Mesendoderm (in vitro differentiated cells): ENCODE results near the gene ZNF574.

ENCODE experiments used
- DNase-seq: peaks from one replicate; pipeline ENCODE4 v3.0.0; 2013
- H2AK5ac ChIP-seq: 2 replicates; pipeline ENCODE4 v1.6.1; 2013; ENCODE audit warnings: low read length, inconsistent platforms
- H2BK120ac ChIP-seq: 2 replicates; pipeline ENCODE4 v1.6.1; 2013; ENCODE audit warnings: low read depth, mild to moderate bottlenecking, low read length, moderate library complexity, mixed read lengths
- H2BK15ac ChIP-seq: replicated peaks from 2 replicates; pipeline ENCODE4 v1.6.1; 2013; ENCODE audit warnings: low read depth, mild to moderate bottlenecking, moderate library complexity
- H2BK5ac ChIP-seq: 2 replicates; pipeline ENCODE4 v1.6.1; 2013; ENCODE audit warnings: low read length, inconsistent platforms
- H3K18ac ChIP-seq: 2 replicates; pipeline ENCODE4 v1.6.1; 2013; ENCODE audit warnings: mild to moderate bottlenecking, low read length, mixed read lengths
- H3K23ac ChIP-seq: one replicate; pipeline ENCODE4 v1.6.1; 2013; ENCODE audit warnings: low read length
- H3K27ac ChIP-seq: 2 replicates; pipeline ENCODE4 v1.5.1; 2013; ENCODE audit warnings: low read depth, mild to moderate bottlenecking, inconsistent platforms, low read length, moderate library complexity
- H3K27me3 ChIP-seq: 2 replicates; pipeline ENCODE4 v1.6.1; 2013; ENCODE audit warnings: low read length, control low read depth, mild to moderate bottlenecking, inconsistent platforms; ENCODE audit not compliant: insufficient read depth, poor library complexity
- H3K36me3 ChIP-seq: 2 replicates; pipeline ENCODE4 v1.6.1; 2013; ENCODE audit warnings: low read length, inconsistent platforms; ENCODE audit not compliant: control insufficient read depth, insufficient read depth
- H3K4ac ChIP-seq: one replicate; pipeline ENCODE4 v1.6.1; 2013; ENCODE audit warnings: low read depth, mild to moderate bottlenecking, low read length, moderate library complexity
- H3K4me1 ChIP-seq: 2 replicates; pipeline ENCODE4 v1.6.1; 2013; ENCODE audit warnings: low read depth, low read length, inconsistent platforms; ENCODE audit not compliant: control insufficient read depth
- H3K4me2 ChIP-seq: 2 replicates; pipeline ENCODE4 v1.6.1; 2013; ENCODE audit warnings: low read length
- H3K4me3 ChIP-seq: 2 replicates; pipeline ENCODE4 v1.5.1; 2013; ENCODE audit warnings: mild to moderate bottlenecking, low read length
- H3K56ac ChIP-seq: one replicate; pipeline ENCODE4 v1.6.1; 2013; ENCODE audit warnings: low read length
- H3K79me1 ChIP-seq: 2 replicates; pipeline ENCODE4 v1.6.1; 2013; ENCODE audit warnings: low read length, inconsistent platforms
- H3K79me2 ChIP-seq: 2 replicates; pipeline ENCODE4 v1.6.1; 2013; ENCODE audit warnings: mild to moderate bottlenecking, low read length; ENCODE audit not compliant: control insufficient read depth, insufficient read depth
- H3K9ac ChIP-seq: 2 replicates; pipeline ENCODE4 v1.6.1; 2013; ENCODE audit warnings: low read length, inconsistent platforms
- H4K5ac ChIP-seq: one replicate; pipeline ENCODE4 v1.6.1; 2013; ENCODE audit warnings: low read length
- H4K8ac ChIP-seq: one replicate; pipeline ENCODE4 v1.6.1; 2013; ENCODE audit warnings: low read depth, mild to moderate bottlenecking, control low read depth, low read length, moderate library complexity
- WGBS: extraction: QIAGEN DNeasy Blood & Tissue Kit; methylation state at CpG from one replicate; pipeline ENCODE4 v1.1.7; 2013; ENCODE audit warnings: low lambda C conversion rate, missing lambda C conversion rate; ENCODE audit not compliant: insufficient coverage; ENCODE audit errors: extremely low coverage; 5-methylcytosine and 5-hydroxymethylcytosine counted together

Gene ZNF574

GRCh38 chr19:42123765-42124164 lies 47.8 kb downstream of the ZNF574 start:
- H3K4ac ChIP-seq: no peak overlapping the region
- H2BK15ac ChIP-seq: no peak overlapping the region
- H3K56ac ChIP-seq: no peak overlapping the region
- no peak overlapping the region for H3K9ac ChIP-seq
- H3K36me3 ChIP-seq: no peaks in the 10 kb centered on the region
- no peak overlapping the region for H4K8ac ChIP-seq
- no peak for DNase-seq
- H2BK5ac ChIP-seq: no peak overlapping the region
- H3K4me1 ChIP-seq: peaks cover 2% of the 10 kb centered on the region
- H3K79me1 ChIP-seq: no peaks in the 10 kb centered on the region
- H4K5ac ChIP-seq: no peak overlapping the region
- H3K4me2 ChIP-seq: no peak overlapping the region
- H3K18ac ChIP-seq: no peak overlapping the region
- no peaks in the 10 kb centered on the region for H3K27me3 ChIP-seq
- H3K27ac ChIP-seq: no peak overlapping the region
- H2AK5ac ChIP-seq: no peak overlapping the region
- H3K4me3 ChIP-seq: no peak overlapping the region
- no peak overlapping the region for H3K23ac ChIP-seq
- H3K79me2 ChIP-seq: no peaks in the 10 kb centered on the region
- no CpG with 5 or more reads among the region's 1 CpG for whole genome bisulfite sequencing
- no peak overlapping the region for H2BK120ac ChIP-seq

GRCh38 chr19:42124386-42124901 lies 48.5 kb downstream of the ZNF574 start:
- no peaks in the 10 kb centered on the region for H3K79me2 ChIP-seq
- H3K27ac ChIP-seq: no peak overlapping the region
- no peaks in the 10 kb centered on the region for H3K36me3 ChIP-seq
- no peak overlapping the region for H3K4ac ChIP-seq
- H3K27me3 ChIP-seq: no peaks in the 10 kb centered on the region
- H3K79me1 ChIP-seq: no peaks in the 10 kb centered on the region
- H3K56ac ChIP-seq: no peak overlapping the region
- H4K8ac ChIP-seq: no peak overlapping the region
- H3K4me1 ChIP-seq: peaks cover 2% of the 10 kb centered on the region
- H3K23ac ChIP-seq: no peak overlapping the region
- no peak overlapping the region for H4K5ac ChIP-seq
- no peak overlapping the region for H2AK5ac ChIP-seq
- H3K9ac ChIP-seq: no peak overlapping the region
- no peak overlapping the region for H3K18ac ChIP-seq
- no peak overlapping the region for H2BK120ac ChIP-seq
- no CpG with 5 or more reads among the region's 5 CpGs for WGBS
- no peak overlapping the region for H3K4me2 ChIP-seq
- no peak for DNase-seq
- no peak overlapping the region for H2BK5ac ChIP-seq
- H3K4me3 ChIP-seq: no peak overlapping the region
- H2BK15ac ChIP-seq: no peak overlapping the region

- WGBS: no CpG with 5 or more reads among the region's 6 CpGs
- peak; percentile 45 for DNase-seq
- H2AK5ac ChIP-seq: no peak overlapping the region
- no peaks in the 10 kb centered on the region for H3K27me3 ChIP-seq
- no peak overlapping the region for H3K4ac ChIP-seq
- no peaks in the 10 kb centered on the region for H3K36me3 ChIP-seq
- H3K79me1 ChIP-seq: no peaks in the 10 kb centered on the region
- H2BK120ac ChIP-seq: no peak overlapping the region
- H3K18ac ChIP-seq: no peak overlapping the region
- no peak overlapping the region for H3K4me2 ChIP-seq
- H3K56ac ChIP-seq: no peak overlapping the region
- peaks cover 2% of the 10 kb centered on the region for H3K4me1 ChIP-seq
- H3K23ac ChIP-seq: no peak overlapping the region
- H3K27ac ChIP-seq: no peak overlapping the region
- H3K4me3 ChIP-seq: no peak overlapping the region
- H2BK5ac ChIP-seq: no peak overlapping the region
- no peak overlapping the region for H2BK15ac ChIP-seq
- H4K5ac ChIP-seq: no peak overlapping the region
- no peak overlapping the region for H4K8ac ChIP-seq
- no peaks in the 10 kb centered on the region for H3K79me2 ChIP-seq
- H3K9ac ChIP-seq: no peak overlapping the region
Measured at GRCh38 chr19:42125536-42125935, 49.6 kb downstream of the ZNF574 start.

- no peaks in the 10 kb centered on the region for H3K36me3 ChIP-seq
- WGBS: no CpG with 5 or more reads among the region's 5 CpGs
- no peak overlapping the region for H2BK5ac ChIP-seq
- H3K79me2 ChIP-seq: no peaks in the 10 kb centered on the region
- H4K8ac ChIP-seq: no peak overlapping the region
- H3K79me1 ChIP-seq: no peaks in the 10 kb centered on the region
- no peak overlapping the region for H3K56ac ChIP-seq
- H3K4ac ChIP-seq: no peak overlapping the region
- DNase-seq: no peak
- H3K4me1 ChIP-seq: no peaks in the 10 kb centered on the region
- H2BK120ac ChIP-seq: no peak overlapping the region
- H3K27me3 ChIP-seq: no peaks in the 10 kb centered on the region
- H3K18ac ChIP-seq: no peak overlapping the region
- no peak overlapping the region for H3K9ac ChIP-seq
- no peak overlapping the region for H4K5ac ChIP-seq
- no peak overlapping the region for H3K4me3 ChIP-seq
- no peak overlapping the region for H3K23ac ChIP-seq
- no peak overlapping the region for H3K27ac ChIP-seq
- H2AK5ac ChIP-seq: no peak overlapping the region
- no peak overlapping the region for H3K4me2 ChIP-seq
- H2BK15ac ChIP-seq: no peak overlapping the region
Measured at GRCh38 chr19:42126574-42126973, 50.6 kb downstream of the ZNF574 start.

- Histone ChIP-seq H3K9ac (no peak overlapping the region), H3K4me1 (peaks cover 3% of the 10 kb centered on the region), H4K5ac (no peak overlapping the region), H2BK15ac (no peak overlapping the region), H3K56ac (no peak overlapping the region), H2BK5ac (no peak overlapping the region), H3K4me2 (no peak overlapping the region), H3K4me3 (no peak overlapping the region), H3K18ac (no peak overlapping the region), H3K23ac (no peak overlapping the region), H3K79me2 (no peaks in the 10 kb centered on the region), H2BK120ac (no peak overlapping the region), H3K27me3 (no peaks in the 10 kb centered on the region), H3K27ac (no peak overlapping the region), H2AK5ac (no peak overlapping the region), H3K79me1 (no peaks in the 10 kb centered on the region), H3K4ac (no peak overlapping the region), H4K8ac (no peak overlapping the region), H3K36me3 (no peaks in the 10 kb centered on the region)
- no peak for DNase-seq
- no CpG with 5 or more reads among the region's 20 CpGs for WGBS
Measured at GRCh38 chr19:42129399-42130253, 53.7 kb downstream of the ZNF574 start.

- Histone ChIP-seq H4K5ac (no peak overlapping the region), H3K9ac (no peak overlapping the region), H3K18ac (no peak overlapping the region), H3K4me2 (no peak overlapping the region), H2AK5ac (no peak overlapping the region), H2BK15ac (no peak overlapping the region), H3K79me2 (no peaks in the 10 kb centered on the region), H3K4me3 (no peak overlapping the region), H3K4ac (no peak overlapping the region), H3K4me1 (peaks cover 3% of the 10 kb centered on the region), H3K56ac (no peak overlapping the region), H2BK5ac (no peak overlapping the region), H2BK120ac (no peak overlapping the region), H3K27ac (no peak overlapping the region), H3K27me3 (no peaks in the 10 kb centered on the region), H4K8ac (no peak overlapping the region), H3K79me1 (no peaks in the 10 kb centered on the region), H3K36me3 (no peaks in the 10 kb centered on the region), H3K23ac (no peak overlapping the region)
- no peak for DNase-seq
Measured at GRCh38 chr19:42130254-42130573, 54.2 kb downstream of the ZNF574 start.
